ENCODE measurements around the gene AGAP3. TPM values are rescaled to one million over a fixed set of nuclear protein-coding genes. Genes with fewer than 3 reads are reported as not detected.
"Not testable (repeated sequence)": the region's sequence is repeated elsewhere in the genome, so short reads cannot be mapped to it uniquely, and the experiment has no call there.

AGAP3 gene
- polyA plus RNA-seq, 1 of the 3 experiments (the other 2 are of a cell fraction): 126 TPM

GRCh38 chr7:151039850-151040548 is 46.3 kb upstream of the AGAP3 start (continued):
- TF ChIP-seq FOSL2 (IDR thresholded peaks at IDR 0.05; ENCODE audit: borderline replicate concordance, low read depth) (no peak), GATA2 (CRISPR knock-in tag; IDR thresholded peaks at IDR 0.05) (no peak), FOXJ3 (CRISPR knock-in tag; IDR thresholded peaks at IDR 0.05) (no peak), RXRA (IDR thresholded peaks at IDR 0.05; ENCODE audit: borderline replicate concordance, low read depth) (no peak), NRF1 (IDR thresholded peaks at IDR 0.05; ENCODE audit: low read depth, low read length) (no peak), MAX (IDR thresholded peaks at IDR 0.05; ENCODE audit: low read depth) (no peak), RAD21 (IDR thresholded peaks at IDR 0.05; ENCODE audit: low read length) (no peak)

GRCh38 chr7:151040616-151041375 is 45.5 kb upstream of the AGAP3 start:
- no peak for TF ChIP-seq TCF12 (IDR thresholded peaks at IDR 0.05)
- ChIA-PET POLR2A (interaction anchor here (1.5 to 2.6 kb wide), 2 partner anchors 12 to 18 kb away, joined by 3 to 12 read pairs; partner anchors contain the start of genes ABCB8 and SLC4A2), CTCF (interaction anchor here (1.0 to 4.0 kb wide), 6 partner anchors 13 to 142 kb away, joined by 3 to 24 read pairs (median 4); partner anchors contain the start of gene CDK5)
- Histone ChIP-seq H3K9ac (no peak overlapping the region), H2AFZ (ENCODE audit: low read depth) (no peak overlapping the region), H3K27ac (ENCODE audit: low read depth in 2 of 2, low read length in 1 of 2) (peak overlapping the region; percentile 98), H3K4me3 (ENCODE audit: low read depth in 2 of 2, low read length in 1 of 2) (no peak overlapping the region), H3K4me2 (no peak overlapping the region), H3K27me3 (ENCODE audit: insufficient read depth) (no peaks in the 10 kb centered on the region), H3K79me2 (ENCODE audit: insufficient read depth) (no peaks in the 10 kb centered on the region; the same call in 1 of the 2 replicates), H3F3A (replicated peaks; ENCODE audit: insufficient read depth) (peaks cover 25% of the 10 kb centered on the region), H3K4me1 (ENCODE audit: control insufficient read depth in 1 of 2, insufficient read depth in 2 of 2, low read depth in 1 of 2, low read length in 1 of 2) (peaks cover 30 to 35% of the 10 kb centered on the region in 2 experiments), H4K20me1 (ENCODE audit: insufficient read depth) (no peaks in the 10 kb centered on the region), H3K9me2 (no peaks in the 10 kb centered on the region), H3K36me3 (replicated peaks in 1 of 2; ENCODE audit: control insufficient read depth in 1 of 2, insufficient read depth in 2 of 2, low read length in 1 of 2) (peaks cover 12 to 31% of the 10 kb centered on the region in 2 experiments), H3K9me3 (no peaks in the 10 kb centered on the region)
- WGBS (ENCODE audit: low lambda C conversion rate): 95% methylated on average over 23 of the region's 30 CpGs
- DNase-seq: no peak

- H3K9ac ChIP-seq; H3K79me2 ChIP-seq (ENCODE audit: insufficient read depth); H2AFZ ChIP-seq (ENCODE audit: low read depth); H4K20me1 ChIP-seq (ENCODE audit: insufficient read depth); DNase-seq; H3K9me3 ChIP-seq; POLR2A ChIA-PET; CTCF ChIA-PET; H3K4me3 ChIP-seq (ENCODE audit: low read depth in 2 of 2, low read length in 1 of 2); H3K4me2 ChIP-seq; H3K27me3 ChIP-seq (ENCODE audit: insufficient read depth); H3K27ac ChIP-seq (ENCODE audit: low read depth in 2 of 2, low read length in 1 of 2); H3K9me2 ChIP-seq: not testable (repeated sequence)
- H3K36me3 ChIP-seq (replicated peaks in 1 of 2; ENCODE audit: control insufficient read depth in 1 of 2, insufficient read depth in 2 of 2, low read length in 1 of 2): peaks cover 4 to 20% of the 10 kb centered on the region in 2 experiments
- 88% methylated on average over 10 of the region's 10 CpGs for WGBS (ENCODE audit: low lambda C conversion rate)
- peaks cover 30% of the 10 kb centered on the region for H3F3A ChIP-seq (replicated peaks; ENCODE audit: insufficient read depth)
- peaks cover 35 to 59% of the 10 kb centered on the region in 2 experiments for H3K4me1 ChIP-seq (ENCODE audit: control insufficient read depth in 1 of 2, insufficient read depth in 2 of 2, low read depth in 1 of 2, low read length in 1 of 2)
Observed at GRCh38 chr7:151043449-151043848, 42.8 kb upstream of the AGAP3 start.

All from SK-N-SH (cell line).